Measurements from ENCODE around the gene CUL4A.

DNA sequence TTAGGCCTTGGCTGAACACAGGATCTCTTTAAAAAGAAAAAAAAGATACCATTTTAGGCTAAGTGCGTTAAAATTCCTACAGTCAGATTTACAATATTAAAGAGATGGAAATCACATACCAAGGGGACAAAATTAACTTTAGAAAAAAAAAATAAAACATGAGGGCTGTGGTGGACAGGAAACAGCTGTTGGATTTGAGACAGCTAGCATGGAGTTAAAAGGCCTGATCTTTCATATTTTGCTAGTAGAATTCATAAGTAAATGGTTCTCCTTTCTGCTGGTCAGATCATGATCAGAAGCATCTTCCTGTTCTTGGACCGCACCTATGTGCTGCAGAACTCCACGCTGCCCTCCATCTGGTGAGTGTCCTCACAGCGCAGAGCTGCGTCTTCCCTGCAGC is 19.7 kb downstream of the CUL4A start:
- TF ChIP-seq, protein P1, sequence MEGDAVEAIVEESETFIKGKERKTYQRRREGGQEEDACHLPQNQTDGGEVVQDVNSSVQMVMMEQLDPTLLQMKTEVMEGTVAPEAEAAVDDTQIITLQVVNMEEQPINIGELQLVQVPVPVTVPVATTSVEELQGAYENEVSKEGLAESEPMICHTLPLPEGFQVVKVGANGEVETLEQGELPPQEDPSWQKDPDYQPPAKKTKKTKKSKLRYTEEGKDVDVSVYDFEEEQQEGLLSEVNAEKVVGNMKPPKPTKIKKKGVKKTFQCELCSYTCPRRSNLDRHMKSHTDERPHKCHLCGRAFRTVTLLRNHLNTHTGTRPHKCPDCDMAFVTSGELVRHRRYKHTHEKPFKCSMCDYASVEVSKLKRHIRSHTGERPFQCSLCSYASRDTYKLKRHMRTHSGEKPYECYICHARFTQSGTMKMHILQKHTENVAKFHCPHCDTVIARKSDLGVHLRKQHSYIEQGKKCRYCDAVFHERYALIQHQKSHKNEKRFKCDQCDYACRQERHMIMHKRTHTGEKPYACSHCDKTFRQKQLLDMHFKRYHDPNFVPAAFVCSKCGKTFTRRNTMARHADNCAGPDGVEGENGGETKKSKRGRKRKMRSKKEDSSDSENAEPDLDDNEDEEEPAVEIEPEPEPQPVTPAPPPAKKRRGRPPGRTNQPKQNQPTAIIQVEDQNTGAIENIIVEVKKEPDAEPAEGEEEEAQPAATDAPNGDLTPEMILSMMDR (IDR thresholded peaks at IDR 0.05; ENCODE audit: extremely low read depth in 1 of 2, insufficient read depth in 1 of 2, low read depth in 1 of 2, low read length in 2 of 2) = no peak
- TF ChIP-seq POLR2A (IDR thresholded peaks at IDR 0.05; ENCODE audit: low read depth, low read length) (no peak), MYC (IDR thresholded peaks at IDR 0.05; ENCODE audit: low read depth, low read length) (no peak), EZH2 (IDR thresholded peaks at IDR 0.05; ENCODE audit: borderline replicate concordance, low read depth, low read length, severe bottlenecking) (no peak), POLR2AphosphoS5 (IDR thresholded peaks at IDR 0.05; ENCODE audit: insufficient read depth, low read depth, low read length) (no peak), GATA2 (IDR thresholded peaks at IDR 0.05; ENCODE audit: insufficient read depth, insufficient read length, low read depth, low read length) (no peak), JUN (IDR thresholded peaks at IDR 0.05; ENCODE audit: borderline replicate concordance, insufficient read depth, insufficient read length, low read depth) (no peak)
- TF ChIP-seq, protein P2, sequence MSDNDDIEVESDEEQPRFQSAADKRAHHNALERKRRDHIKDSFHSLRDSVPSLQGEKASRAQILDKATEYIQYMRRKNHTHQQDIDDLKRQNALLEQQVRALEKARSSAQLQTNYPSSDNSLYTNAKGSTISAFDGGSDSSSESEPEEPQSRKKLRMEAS (IDR thresholded peaks at IDR 0.05; ENCODE audit: insufficient read depth, insufficient read length) = no peak

All from endothelial cell of umbilical vein (primary cell).